ENCODE data around the gene GPATCH1.

Gene GPATCH1

DNA sequence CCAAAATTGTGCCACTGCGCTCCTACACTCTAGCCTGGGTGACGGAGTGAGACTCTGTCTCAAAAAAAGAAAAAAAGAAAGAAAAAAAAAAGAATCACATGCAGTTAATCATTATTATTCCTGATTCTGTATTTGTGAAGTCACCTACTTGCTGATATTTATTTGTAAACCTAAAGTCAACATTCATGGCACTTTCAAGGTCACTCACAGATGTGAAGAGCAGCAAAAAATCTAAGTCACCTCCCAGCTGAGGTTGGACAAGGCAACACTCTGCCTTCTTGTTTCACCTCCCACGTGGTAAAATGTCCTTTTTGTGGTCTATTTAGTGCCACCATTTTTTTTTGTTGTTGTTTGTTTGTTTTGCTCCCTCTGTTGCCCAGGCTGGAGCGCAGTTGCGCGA lies 77.4 kb downstream of the GPATCH1 start:
- TF ChIP-seq GATA3 (IDR thresholded peaks at IDR 0.05; ENCODE audit: low read depth, low read length) (no peak), GATA2 (IDR thresholded peaks at IDR 0.05; ENCODE audit: low read depth, low read length) (no peak)

DNA sequence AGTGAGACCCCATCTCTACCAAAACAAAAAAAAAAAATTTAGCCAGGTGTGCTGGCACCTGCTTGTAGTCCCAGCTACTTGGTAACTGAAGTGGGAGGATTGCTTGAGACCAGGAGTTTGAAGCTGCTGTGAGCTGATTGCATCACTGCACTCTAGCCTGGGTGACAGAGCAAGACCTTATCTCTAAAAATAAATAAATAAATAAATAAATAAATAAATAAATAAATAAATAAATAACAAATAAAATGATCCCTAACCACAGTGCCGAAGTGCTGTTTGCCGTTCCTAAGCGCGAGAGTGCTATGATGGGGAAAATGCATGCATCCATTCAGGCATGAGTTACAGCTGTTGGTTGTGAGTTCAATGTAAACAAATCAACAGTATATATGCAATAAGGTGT lies 78.2 kb downstream of the GPATCH1 start:
- TF ChIP-seq GATA2 (IDR thresholded peaks at IDR 0.05; ENCODE audit: low read depth, low read length): no peak
- TF ChIP-seq GATA3 (IDR thresholded peaks at IDR 0.05; ENCODE audit: low read depth, low read length): no peak

GRCh38 chr19:33159893-33160292 lies 78.9 kb downstream of the GPATCH1 start:
- TF ChIP-seq GATA2 (IDR thresholded peaks at IDR 0.05; ENCODE audit: low read depth, low read length): no peak
- no peak for TF ChIP-seq GATA3 (IDR thresholded peaks at IDR 0.05; ENCODE audit: low read depth, low read length)

- no peak for TF ChIP-seq GATA2 (IDR thresholded peaks at IDR 0.05; ENCODE audit: low read depth, low read length)
- no peak for TF ChIP-seq GATA3 (IDR thresholded peaks at IDR 0.05; ENCODE audit: low read depth, low read length)
Measured at GRCh38 chr19:33161201-33161600, 80.2 kb downstream of the GPATCH1 start.

DNA sequence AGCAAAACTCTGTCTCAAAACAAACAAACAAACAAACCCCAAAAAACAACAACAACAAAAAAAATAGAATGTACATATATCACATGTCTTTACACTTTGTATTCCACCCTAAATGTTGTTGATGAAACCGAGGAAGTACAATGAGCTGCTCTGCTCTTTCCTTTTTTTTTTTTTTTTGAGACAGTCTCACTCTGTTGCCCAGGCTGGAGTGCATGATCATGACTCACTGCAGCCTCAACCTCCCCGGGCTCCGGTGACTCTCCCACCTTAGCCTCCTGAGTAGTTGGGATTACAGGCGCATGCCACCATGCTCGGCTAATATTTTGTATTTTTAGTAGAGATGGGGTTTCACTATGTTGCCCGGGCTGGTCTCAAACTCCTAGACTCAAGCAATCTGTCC lies 82.5 kb downstream of the GPATCH1 start:
- TF ChIP-seq GATA2 (IDR thresholded peaks at IDR 0.05; ENCODE audit: low read depth, low read length): no peak
- no peak for TF ChIP-seq GATA3 (IDR thresholded peaks at IDR 0.05; ENCODE audit: low read depth, low read length)

- no peak for TF ChIP-seq GATA3 (IDR thresholded peaks at IDR 0.05; ENCODE audit: low read depth, low read length)
- TF ChIP-seq GATA2 (IDR thresholded peaks at IDR 0.05; ENCODE audit: low read depth, low read length): no peak
Measured at GRCh38 chr19:33167438-33167837, 86.5 kb downstream of the GPATCH1 start.

GRCh38 chr19:33168528-33168927 lies 87.5 kb downstream of the GPATCH1 start:
- no peak for TF ChIP-seq GATA3 (IDR thresholded peaks at IDR 0.05; ENCODE audit: low read depth, low read length)
- TF ChIP-seq GATA2 (IDR thresholded peaks at IDR 0.05; ENCODE audit: low read depth, low read length): no peak

- TF ChIP-seq GATA3 (IDR thresholded peaks at IDR 0.05; ENCODE audit: low read depth, low read length): no peak
- no peak for TF ChIP-seq GATA2 (IDR thresholded peaks at IDR 0.05; ENCODE audit: low read depth, low read length)
Measured at GRCh38 chr19:33171222-33171795, 90.3 kb downstream of the GPATCH1 start.

- TF ChIP-seq GATA3 (IDR thresholded peaks at IDR 0.05; ENCODE audit: low read depth, low read length) (no peak), GATA2 (IDR thresholded peaks at IDR 0.05; ENCODE audit: low read depth, low read length) (no peak)
Measured at GRCh38 chr19:33171916-33172359, 91.0 kb downstream of the GPATCH1 start.

GRCh38 chr19:33174186-33174585 lies 93.2 kb downstream of the GPATCH1 start:
- TF ChIP-seq GATA3 (IDR thresholded peaks at IDR 0.05; ENCODE audit: low read depth, low read length) (no peak), GATA2 (IDR thresholded peaks at IDR 0.05; ENCODE audit: low read depth, low read length) (no peak)

DNA sequence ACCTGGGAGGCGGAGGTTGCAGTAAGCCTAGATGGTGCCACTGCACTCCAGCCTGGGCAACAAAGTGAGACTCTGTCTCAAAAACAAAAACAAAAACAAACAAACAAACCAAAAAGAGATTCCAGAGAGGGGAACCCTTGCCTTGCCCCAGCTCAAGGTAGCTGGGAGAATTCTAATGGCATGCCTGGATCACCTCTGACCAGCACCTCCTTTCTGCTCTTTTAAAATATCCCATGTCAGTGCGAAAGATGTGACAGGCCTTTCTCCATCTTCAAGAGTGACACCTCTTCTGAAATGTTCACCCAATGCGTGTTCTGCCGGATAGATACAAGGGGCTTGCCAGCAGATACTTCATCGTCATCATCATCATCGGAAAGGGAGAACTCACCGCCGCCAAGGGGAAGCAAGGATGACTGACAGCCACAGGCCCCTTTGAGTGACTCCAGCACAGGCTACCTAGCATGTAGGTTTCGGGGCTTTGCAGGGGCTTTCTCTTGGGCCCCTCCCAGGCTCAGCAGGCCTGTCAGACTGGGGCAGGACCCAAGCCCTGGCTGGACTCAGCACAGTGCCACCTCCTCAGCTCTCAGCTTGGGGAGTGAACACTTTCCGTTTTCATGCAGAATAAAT lies 94.3 kb downstream of the GPATCH1 start:
- TF ChIP-seq GATA2 (IDR thresholded peaks at IDR 0.05; ENCODE audit: low read depth, low read length): no peak
- TF ChIP-seq GATA3 (IDR thresholded peaks at IDR 0.05; ENCODE audit: low read depth, low read length): no peak

DNA sequence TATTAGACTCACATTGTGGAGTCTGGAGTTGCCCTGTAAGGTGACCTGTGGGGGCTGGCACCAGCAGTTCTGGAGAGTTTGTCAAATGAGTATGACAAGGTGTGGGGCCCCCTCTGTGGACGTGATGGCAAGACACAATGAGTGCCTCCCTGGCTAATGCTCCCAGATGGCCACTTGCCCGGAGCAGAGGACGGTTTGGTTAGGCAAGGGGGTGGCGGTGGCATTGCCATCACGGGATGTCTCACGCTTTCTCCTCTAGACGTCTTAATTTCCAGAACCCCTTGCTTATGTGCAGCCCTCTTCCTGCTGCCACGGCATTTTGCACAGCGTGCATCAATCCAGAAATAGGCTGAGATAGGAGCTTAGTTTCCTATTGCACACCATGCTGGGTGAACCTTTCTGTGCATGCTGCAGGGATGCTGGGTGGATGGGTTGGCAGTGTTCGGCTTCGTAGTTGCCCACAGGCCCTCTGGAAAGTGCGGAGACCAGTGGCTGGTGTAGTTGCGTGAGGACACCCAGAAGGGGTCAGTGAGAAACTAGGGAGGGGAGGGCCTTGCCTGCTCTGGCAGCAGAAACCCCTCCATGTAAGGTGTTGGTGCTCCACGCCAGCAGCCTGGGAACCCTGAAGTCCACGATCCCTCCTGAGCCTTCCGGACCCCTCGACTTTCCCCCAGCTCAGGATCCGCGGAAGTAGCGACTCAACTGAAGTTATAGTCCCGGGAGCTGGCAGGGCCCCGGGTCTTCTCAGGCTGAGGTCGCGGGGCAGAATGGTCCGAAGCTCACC lies 95.1 kb downstream of the GPATCH1 start:
- TF ChIP-seq GATA2 (IDR thresholded peaks at IDR 0.05; ENCODE audit: low read depth, low read length) (no peak), GATA3 (IDR thresholded peaks at IDR 0.05; ENCODE audit: low read depth, low read length) (no peak)

DNA sequence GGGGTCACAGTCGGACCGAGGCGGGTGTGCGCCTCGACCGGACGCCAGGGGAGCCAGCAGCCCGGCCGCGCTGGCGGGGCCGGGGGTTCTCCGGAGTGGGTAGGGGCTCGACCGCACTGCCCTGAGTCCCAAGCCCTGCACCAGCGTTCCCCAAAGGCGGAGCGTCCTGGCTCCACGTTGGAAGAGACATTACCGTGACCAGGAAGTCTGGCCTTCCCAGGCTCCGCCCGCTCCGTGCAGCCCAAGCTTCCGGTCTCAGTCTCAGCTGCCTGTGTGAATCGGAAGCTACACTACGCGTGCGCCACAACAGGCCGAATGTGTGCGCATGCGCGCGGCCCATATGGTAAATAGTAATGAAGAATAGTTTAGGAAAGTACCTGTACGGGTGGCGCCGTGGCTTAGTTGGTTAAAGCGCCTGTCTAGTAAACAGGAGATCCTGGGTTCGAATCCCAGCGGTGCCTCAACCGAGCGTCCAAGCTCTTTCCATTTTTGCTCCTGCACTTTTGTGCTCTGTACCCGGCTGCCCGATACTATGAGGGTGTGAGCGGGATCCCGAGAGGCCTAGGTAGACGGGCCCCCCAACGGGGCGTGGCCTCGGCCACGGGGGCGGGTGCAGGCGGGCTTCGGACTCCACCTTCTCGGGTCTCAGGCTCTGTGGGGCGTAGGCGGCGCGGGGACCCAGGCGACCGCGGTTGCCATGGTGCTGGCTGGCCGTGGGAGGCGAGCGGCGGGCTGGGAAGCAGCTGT lies 95.9 kb downstream of the GPATCH1 start:
- TF ChIP-seq GATA2 (IDR thresholded peaks at IDR 0.05; ENCODE audit: low read depth, low read length) (no peak), GATA3 (IDR thresholded peaks at IDR 0.05; ENCODE audit: low read depth, low read length) (no peak)

- TF ChIP-seq GATA2 (IDR thresholded peaks at IDR 0.05; ENCODE audit: low read depth, low read length): 0 out of 2 replicates have a peak, but pooled peaks have one; percentile 7
- no peak for TF ChIP-seq GATA3 (IDR thresholded peaks at IDR 0.05; ENCODE audit: low read depth, low read length)
Measured at GRCh38 chr19:33177417-33177979, 96.5 kb downstream of the GPATCH1 start.
